ENCODE data around the gene TSPEAR.
"Not testable (repeated sequence)": the region's sequence is repeated elsewhere in the genome, so short reads cannot be mapped to it uniquely, and the experiment has no call there.

TSPEAR gene

GRCh38 chr21:44649521-44650100 lies 61.8 kb downstream of the TSPEAR start:
- no peak overlapping the region for H3K4me3 Mint-ChIP-seq
- H3K27me3 Mint-ChIP-seq: no peaks in the 10 kb centered on the region
- H3K27ac Mint-ChIP-seq: no peak overlapping the region
- peaks cover 16% of the 10 kb centered on the region for H3K4me1 Mint-ChIP-seq
- peaks cover 5% of the 10 kb centered on the region for H3K9me3 Mint-ChIP-seq
- H3K36me3 Mint-ChIP-seq: peaks cover 4% of the 10 kb centered on the region

- Mint-ChIP-seq H3K4me3 (no peak overlapping the region), H3K4me1 (peaks cover 8% of the 10 kb centered on the region)
These were observed 62.6 kb downstream of the TSPEAR start for GRCh38 chr21:44648557-44649311.

GRCh38 chr21:44647222-44647552 lies 64.2 kb downstream of the TSPEAR start:
- Mint-ChIP-seq H3K4me3 (no peak overlapping the region), H3K27ac (no peak overlapping the region), H3K4me1 (peaks cover 3% of the 10 kb centered on the region), H3K9me3 (peaks cover 11% of the 10 kb centered on the region), H3K36me3 (peaks cover 8% of the 10 kb centered on the region), H3K27me3 (no peaks in the 10 kb centered on the region)

More at GRCh38 chr21:44648557-44649311, 62.6 kb downstream of the TSPEAR start:
- peaks cover 10% of the 10 kb centered on the region for H3K9me3 Mint-ChIP-seq
- no peaks in the 10 kb centered on the region for H3K27me3 Mint-ChIP-seq
- H3K27ac Mint-ChIP-seq: no peak overlapping the region
- peaks cover 8% of the 10 kb centered on the region for H3K36me3 Mint-ChIP-seq

GRCh38 chr21:44646366-44647221 lies 64.8 kb downstream of the TSPEAR start, which contains the start of gene KRTAP10-11:
Gene KRTAP10-11, plus strand, starts transcription at chr21:44646414. Its CDS starts 45 bp downstream, at chr21:44646459.
- H3K9me3 Mint-ChIP-seq: peaks cover 14% of the 10 kb centered on the region
- not testable (repeated sequence) for H3K36me3 Mint-ChIP-seq, H3K27me3 Mint-ChIP-seq, H3K4me1 Mint-ChIP-seq, H3K4me3 Mint-ChIP-seq
- H3K27ac Mint-ChIP-seq: peak within 1 kb of the TSS; percentile 70

- no peaks in the 10 kb centered on the region for H3K4me1 Mint-ChIP-seq
- H3K36me3 Mint-ChIP-seq: peaks cover 8% of the 10 kb centered on the region
- H3K4me3 Mint-ChIP-seq: no peak overlapping the region
- peak overlapping the region; percentile 62 for H3K27ac Mint-ChIP-seq
- peaks cover 22% of the 10 kb centered on the region for H3K9me3 Mint-ChIP-seq
- H3K27me3 Mint-ChIP-seq: no peaks in the 10 kb centered on the region
These were observed 66.5 kb downstream of the TSPEAR start for GRCh38 chr21:44644878-44645277.

- Mint-ChIP-seq H3K36me3 (peaks cover 8% of the 10 kb centered on the region), H3K27ac (no peak overlapping the region), H3K9me3 (peaks cover 22% of the 10 kb centered on the region), H3K4me3 (no peak overlapping the region), H3K27me3 (no peaks in the 10 kb centered on the region), H3K4me1 (no peaks in the 10 kb centered on the region)
These were observed 67.5 kb downstream of the TSPEAR start for GRCh38 chr21:44643741-44644310.

- Mint-ChIP-seq H3K9me3 (peaks cover 22% of the 10 kb centered on the region), H3K27me3 (no peaks in the 10 kb centered on the region), H3K4me1 (no peaks in the 10 kb centered on the region), H3K27ac (no peak overlapping the region), H3K36me3 (peaks cover 8% of the 10 kb centered on the region), H3K4me3 (no peak overlapping the region)
These were observed 70.6 kb downstream of the TSPEAR start for GRCh38 chr21:44640761-44641160.

- Mint-ChIP-seq H3K27me3 (no peaks in the 10 kb centered on the region), H3K36me3 (peaks cover 2% of the 10 kb centered on the region)
These were observed 72.1 kb downstream of the TSPEAR start for GRCh38 chr21:44639331-44639655.

GRCh38 chr21:44638506-44639330 lies 72.7 kb downstream of the TSPEAR start:
- Mint-ChIP-seq H3K9me3 (peaks cover 21% of the 10 kb centered on the region), H3K27ac (peak overlapping the region; percentile 65)
- not testable (repeated sequence) for H3K36me3 Mint-ChIP-seq, H3K4me1 Mint-ChIP-seq, H3K27me3 Mint-ChIP-seq, H3K4me3 Mint-ChIP-seq

More at GRCh38 chr21:44639331-44639655, 72.1 kb downstream of the TSPEAR start:
- Mint-ChIP-seq H3K9me3 (peaks cover 17% of the 10 kb centered on the region), H3K4me3 (no peak overlapping the region), H3K27ac (peak overlapping the region; percentile 65), H3K4me1 (no peaks in the 10 kb centered on the region)

- H3K27ac Mint-ChIP-seq, H3K4me3 Mint-ChIP-seq, H3K36me3 Mint-ChIP-seq, H3K27me3 Mint-ChIP-seq, H3K4me1 Mint-ChIP-seq: not testable (repeated sequence)
- H3K9me3 Mint-ChIP-seq: peaks cover 29% of the 10 kb centered on the region
These were observed 73.5 kb downstream of the TSPEAR start for GRCh38 chr21:44637851-44638348.

GRCh38 chr21:44637018-44637850 lies 74.1 kb downstream of the TSPEAR start, which contains the start of gene KRTAP10-10:
Gene KRTAP10-10, plus strand, starts transcription at chr21:44637356. Its CDS starts 62 bp downstream, at chr21:44637418.
- Mint-ChIP-seq H3K4me3 (no peak within 1 kb of the TSS), H3K27ac (peak within 1 kb of the TSS; percentile 76), H3K36me3 (peaks cover 5% of the 10 kb centered on the region), H3K4me1 (no peaks in the 10 kb centered on the region), H3K9me3 (peaks cover 29% of the 10 kb centered on the region), H3K27me3 (no peaks in the 10 kb centered on the region)

- peaks cover 29% of the 10 kb centered on the region for H3K9me3 Mint-ChIP-seq
- H3K36me3 Mint-ChIP-seq: peaks cover 5% of the 10 kb centered on the region
- H3K27ac Mint-ChIP-seq: peak overlapping the region; percentile 76
- no peak overlapping the region for H3K4me3 Mint-ChIP-seq
- no peaks in the 10 kb centered on the region for H3K27me3 Mint-ChIP-seq
- no peaks in the 10 kb centered on the region for H3K4me1 Mint-ChIP-seq
These were observed 75.0 kb downstream of the TSPEAR start for GRCh38 chr21:44636209-44637017.

- Mint-ChIP-seq H3K27me3 (no peaks in the 10 kb centered on the region), H3K27ac (no peak overlapping the region)
These were observed 79.3 kb downstream of the TSPEAR start for GRCh38 chr21:44632067-44632466.

More at GRCh38 chr21:44632067-44632466, 79.3 kb downstream of the TSPEAR start:
- Mint-ChIP-seq H3K4me3 (no peak overlapping the region), H3K36me3 (peaks cover 13% of the 10 kb centered on the region), H3K4me1 (peaks cover 32% of the 10 kb centered on the region), H3K9me3 (peaks cover 33% of the 10 kb centered on the region)

Data from activated naive CD4-positive, alpha-beta T cell treated with anti-CD3 and anti-CD28 coated beads, Interleukin-2, amount 50 U/mL, for 24 hours (primary cell).